Thyroid gland (tissue), 4 donors: ENCODE data around the gene OSMR.

Experiments used
- CTCF ChIP-seq, 6 experiments: fragments of 200-600 bp in 3 of 6; fragments of 450-650 bp in 3 of 6; sonication (generic) in 3 of 6; IDR thresholded peaks; one replicate each; pipeline ENCODE4 v1.5.1; 2016 to 2019; ENCODE audit warnings: antibody characterized with exemption in 6 of 6, mild to moderate bottlenecking in 2 of 6, inconsistent platforms in 1 of 6, moderate library complexity in 1 of 6
- POLR2A ChIP-seq, 2 donors: fragments of 450-650 bp; IDR thresholded peaks; one replicate each; pipeline ENCODE4 v1.6.1; 2017; ENCODE audit warnings: antibody characterized with exemption in 2 of 2, mild to moderate bottlenecking in 2 of 2, moderate library complexity in 1 of 2

- TF ChIP-seq CTCF (IDR thresholded peaks at IDR 0.05) (no peak), POLR2A (IDR thresholded peaks at IDR 0.05) (no peak)
Measured at GRCh38 chr5:38802125-38802524, 43.7 kb upstream of the OSMR start.
